Cortex of kidney (tissue), 1 donor: Measurements from ENCODE around the gene RAPGEF1.

ENCODE experiments used
- DNase-seq: peaks from one replicate; lab custom pipeline; 2025; lab: John Stamatoyannopoulos, UW

RAPGEF1 gene

GRCh38 chr9:131528886-131529505 lies 210.9 kb downstream of the RAPGEF1 start:
- DNase-seq, result no peak

- DNase-seq, result no peak
Observed at GRCh38 chr9:131528186-131528585, 211.7 kb downstream of the RAPGEF1 start.
